ENCODE data around the gene EMC1. TPM values are rescaled to one million over a fixed set of nuclear protein-coding genes. Genes with fewer than 3 reads are reported as not detected.

Gene EMC1
- total RNA-seq, 6 experiments from 2014 or later: 86.8 to 106 (median 93.6) TPM

- H3K27ac Mint-ChIP-seq: no peak overlapping the region
- no peak for TF ChIP-seq CTCF (IDR thresholded peaks at IDR 0.05)
- no peak overlapping the region for H3K4me3 Mint-ChIP-seq
- no peaks in the 10 kb centered on the region for H3K9me3 Mint-ChIP-seq
- peaks cover 15% of the 10 kb centered on the region for H3K4me1 Mint-ChIP-seq (ENCODE audit: low read depth)
- peaks cover 44% of the 10 kb centered on the region for H3K36me3 Mint-ChIP-seq (ENCODE audit: low read depth)
- H3K27me3 Mint-ChIP-seq (ENCODE audit: insufficient read depth): no peaks in the 10 kb centered on the region; the same call in none of the 2 replicates
- no peak for DNase-seq
Observed at GRCh38 chr1:19197845-19198244, 53.5 kb downstream of the EMC1 start.

- DNase-seq: no peak
- no peak overlapping the region for H3K27ac Mint-ChIP-seq
- no peaks in the 10 kb centered on the region for H3K4me1 Mint-ChIP-seq (ENCODE audit: low read depth)
- peaks cover 60% of the 10 kb centered on the region for H3K36me3 Mint-ChIP-seq (ENCODE audit: low read depth)
- no peak for TF ChIP-seq CTCF (IDR thresholded peaks at IDR 0.05)
- H3K4me3 Mint-ChIP-seq: no peak overlapping the region
- no peaks in the 10 kb centered on the region; the same call in none of the 2 replicates for H3K27me3 Mint-ChIP-seq (ENCODE audit: insufficient read depth)
- H3K9me3 Mint-ChIP-seq: no peaks in the 10 kb centered on the region
Observed at GRCh38 chr1:19196331-19196730, 55.0 kb downstream of the EMC1 start.

GRCh38 chr1:19193004-19193403, 58.3 kb downstream of the EMC1 start:
- no peak for DNase-seq
- H3K27ac Mint-ChIP-seq: no peak overlapping the region
- no peaks in the 10 kb centered on the region for H3K4me1 Mint-ChIP-seq (ENCODE audit: low read depth)
- H3K27me3 Mint-ChIP-seq (ENCODE audit: insufficient read depth): no peaks in the 10 kb centered on the region; the same call in none of the 2 replicates
- H3K36me3 Mint-ChIP-seq (ENCODE audit: low read depth): peaks cover 69% of the 10 kb centered on the region
- H3K4me3 Mint-ChIP-seq: no peak overlapping the region
- H3K9me3 Mint-ChIP-seq: no peaks in the 10 kb centered on the region
- TF ChIP-seq CTCF (IDR thresholded peaks at IDR 0.05): no peak

- DNase-seq: no peak
- H3K4me1 Mint-ChIP-seq (ENCODE audit: low read depth): no peaks in the 10 kb centered on the region
- H3K4me3 Mint-ChIP-seq: no peak overlapping the region
- H3K27ac Mint-ChIP-seq: no peak overlapping the region
- H3K27me3 Mint-ChIP-seq (ENCODE audit: insufficient read depth): no peaks in the 10 kb centered on the region; the same call in none of the 2 replicates
- no peaks in the 10 kb centered on the region for H3K9me3 Mint-ChIP-seq
- H3K36me3 Mint-ChIP-seq (ENCODE audit: low read depth): peaks cover 59% of the 10 kb centered on the region
- TF ChIP-seq CTCF (IDR thresholded peaks at IDR 0.05): no peak
Observed at GRCh38 chr1:19191811-19192210, 59.5 kb downstream of the EMC1 start.

GRCh38 chr1:19190468-19190867, 60.9 kb downstream of the EMC1 start:
- peaks cover 60% of the 10 kb centered on the region for H3K36me3 Mint-ChIP-seq (ENCODE audit: low read depth)
- TF ChIP-seq CTCF (IDR thresholded peaks at IDR 0.05): no peak
- H3K4me3 Mint-ChIP-seq: no peak overlapping the region

GRCh38 chr1:19189270-19189669, 62.1 kb downstream of the EMC1 start:
- peaks cover 64% of the 10 kb centered on the region for H3K36me3 Mint-ChIP-seq (ENCODE audit: low read depth)
- no peaks in the 10 kb centered on the region for H3K9me3 Mint-ChIP-seq
- H3K4me1 Mint-ChIP-seq (ENCODE audit: low read depth): no peaks in the 10 kb centered on the region
- no peak overlapping the region for H3K4me3 Mint-ChIP-seq
- H3K27ac Mint-ChIP-seq: no peak overlapping the region
- TF ChIP-seq CTCF (IDR thresholded peaks at IDR 0.05): no peak
- H3K27me3 Mint-ChIP-seq (ENCODE audit: insufficient read depth): no peaks in the 10 kb centered on the region
- DNase-seq: no peak

More at GRCh38 chr1:19190468-19190867, 60.9 kb downstream of the EMC1 start:
- no peaks in the 10 kb centered on the region for H3K9me3 Mint-ChIP-seq
- H3K4me1 Mint-ChIP-seq (ENCODE audit: low read depth): no peaks in the 10 kb centered on the region
- no peak for DNase-seq
- no peaks in the 10 kb centered on the region for H3K27me3 Mint-ChIP-seq (ENCODE audit: insufficient read depth)
- no peak overlapping the region for H3K27ac Mint-ChIP-seq

All from HFFc6 (cell line).